Activated CD8-positive, alpha-beta T cell treated with anti-CD3 and anti-CD28 coated beads, Interleukin-2, amount 10 ng/mL, durations not matched to agents 7 days and 5 days (primary cell): Measurements from ENCODE around the gene SGCE. TPM values are rescaled to one million over a fixed set of nuclear protein-coding genes. Genes with fewer than 3 reads are reported as not detected.

Source experiments
- ATAC-seq: fragments of 150-1000 bp; cut with Tn5 transposase; one replicate; pipeline ENCODE4 v1.10.0; 2021; ENCODE audit warnings: moderate library complexity
- CTCF ChIA-PET: fragments of 350-600 bp; sonication (Branson Sonifier 250); formaldehyde crosslinking; loops from one replicate; lab custom pipeline; 2021; ENCODE audit warnings: antibody characterized with exemption; lab: Charles Lee
- POLR2A ChIA-PET: fragments of 350-600 bp; sonication (Branson Sonifier 250); formaldehyde crosslinking; loops from one replicate; lab custom pipeline; 2021; ENCODE audit warnings: antibody characterized with exemption; lab: Charles Lee
- DNase-seq: peaks from one replicate; pipeline ENCODE4 v3.0.0-alpha.2; 2020
- H3K27ac Mint-ChIP-seq: one replicate; pipeline ENCODE4 v1.8.0; 2021; ENCODE audit warnings: mild to moderate bottlenecking, mixed read lengths
- H3K27me3 Mint-ChIP-seq: one replicate; pipeline ENCODE4 v1.8.0; 2021; ENCODE audit warnings: low read depth, mixed read lengths
- H3K36me3 Mint-ChIP-seq: one replicate; pipeline ENCODE4 v1.8.0; 2021; ENCODE audit warnings: low read depth, mixed read lengths
- H3K4me1 Mint-ChIP-seq: one replicate; pipeline ENCODE4 v1.8.0; 2021; ENCODE audit warnings: low read depth, mixed read lengths
- H3K4me3 Mint-ChIP-seq: one replicate; pipeline ENCODE4 v1.8.0; 2021; ENCODE audit warnings: mild to moderate bottlenecking, mixed read lengths
- H3K9me3 Mint-ChIP-seq: one replicate; pipeline ENCODE4 v1.8.0; 2022; ENCODE audit warnings: mixed read lengths; ENCODE audit not compliant: insufficient read depth
- total RNA-seq, 2 experiments: library from RNA; stranded (reverse); gene quantifications; one replicate each; pipeline ENCODE4 v1.2.3, GENCODE V29; 2021

SGCE gene
- total RNA-seq, 2 experiments from 2014 or later: not detected

DNA sequence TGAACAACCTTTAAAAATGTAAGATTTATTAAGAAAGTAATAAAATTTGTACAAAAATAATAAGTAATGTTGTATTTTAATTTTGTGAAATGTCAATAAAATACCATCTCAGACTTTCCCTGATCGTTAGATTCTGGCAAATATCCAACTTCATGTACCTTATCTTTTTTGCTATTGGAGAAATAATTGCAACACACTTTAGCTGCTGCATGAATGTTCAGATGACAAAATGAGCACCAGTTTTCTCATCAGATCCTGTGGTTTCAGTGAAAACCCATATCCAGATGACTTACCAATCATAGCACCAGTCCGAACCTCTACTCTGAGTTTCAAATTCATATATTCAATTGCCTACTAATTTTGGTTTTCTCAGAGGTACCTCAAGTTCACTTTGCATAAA, 76.5 kb downstream of the SGCE start:
- Mint-ChIP-seq H3K36me3 (peaks cover 23% of the 10 kb centered on the region), H3K9me3 (peaks cover 15% of the 10 kb centered on the region), H3K4me3 (no peak overlapping the region), H3K27ac (no peak overlapping the region), H3K4me1 (no peaks in the 10 kb centered on the region), H3K27me3 (no peaks in the 10 kb centered on the region)
- ATAC-seq (no peak), DNase-seq (no peak)
- CTCF ChIA-PET: interaction anchor here (0.6 kb wide), 1 partner anchor 95 kb away, joined by 3 read pairs; no protein-coding TSS in a partner anchor
- POLR2A ChIA-PET: no interaction called here

DNA sequence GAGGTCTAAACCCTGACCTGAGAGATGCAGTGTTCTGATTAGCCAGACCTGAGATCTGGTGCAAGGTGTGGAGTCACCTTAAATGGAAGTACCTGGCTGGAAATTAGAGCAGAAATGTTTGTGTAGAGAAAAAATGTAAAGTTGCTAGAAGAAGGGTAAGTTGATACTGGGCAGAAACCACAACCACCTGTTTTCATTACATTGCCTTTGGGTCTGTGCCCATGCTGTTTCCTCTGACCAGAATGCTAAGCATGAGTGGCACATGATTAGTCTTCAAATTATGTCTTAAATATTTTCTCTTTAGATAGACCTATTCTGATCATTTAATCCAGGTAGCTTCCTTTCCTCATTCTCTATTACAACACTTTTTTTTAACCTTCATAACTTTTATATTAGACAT, 77.3 kb downstream of the SGCE start:
- Mint-ChIP-seq H3K27me3 (no peaks in the 10 kb centered on the region), H3K9me3 (peaks cover 24% of the 10 kb centered on the region), H3K4me1 (no peaks in the 10 kb centered on the region), H3K27ac (no peak overlapping the region), H3K36me3 (peaks cover 30% of the 10 kb centered on the region), H3K4me3 (no peak overlapping the region)
- CTCF ChIA-PET: no interaction called here
- DNase-seq (no peak), ATAC-seq (no peak)
- POLR2A ChIA-PET: no interaction called here

DNA sequence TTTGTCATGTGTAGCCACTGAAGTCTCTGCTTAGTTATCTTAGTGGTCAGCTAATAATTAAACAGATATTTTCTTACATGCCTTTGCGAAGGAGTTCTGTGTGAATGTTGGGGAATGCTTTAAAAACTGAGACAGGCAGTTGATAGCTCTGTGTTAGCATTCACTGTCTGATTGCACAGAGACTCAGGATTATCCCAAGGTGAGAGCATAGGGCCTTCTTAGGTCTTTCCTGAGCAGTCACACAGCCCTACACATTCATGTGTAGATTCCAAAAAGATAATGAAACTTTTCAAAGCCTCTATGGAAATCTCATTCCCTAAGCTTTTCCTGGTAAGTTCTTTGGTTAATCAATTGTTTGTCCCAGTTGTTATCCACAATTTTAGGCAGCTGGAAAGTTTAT, 78.6 kb downstream of the SGCE start:
- H3K4me3 Mint-ChIP-seq: no peak overlapping the region
- H3K36me3 Mint-ChIP-seq: peaks cover 30% of the 10 kb centered on the region
- H3K27ac Mint-ChIP-seq: no peak overlapping the region
- peaks cover 27% of the 10 kb centered on the region for H3K9me3 Mint-ChIP-seq
- no peaks in the 10 kb centered on the region for H3K4me1 Mint-ChIP-seq
- no peaks in the 10 kb centered on the region for H3K27me3 Mint-ChIP-seq
- no peak for DNase-seq
- ChIA-PET CTCF (no interaction called here), POLR2A (no interaction called here)
- ATAC-seq: no peak

DNA sequence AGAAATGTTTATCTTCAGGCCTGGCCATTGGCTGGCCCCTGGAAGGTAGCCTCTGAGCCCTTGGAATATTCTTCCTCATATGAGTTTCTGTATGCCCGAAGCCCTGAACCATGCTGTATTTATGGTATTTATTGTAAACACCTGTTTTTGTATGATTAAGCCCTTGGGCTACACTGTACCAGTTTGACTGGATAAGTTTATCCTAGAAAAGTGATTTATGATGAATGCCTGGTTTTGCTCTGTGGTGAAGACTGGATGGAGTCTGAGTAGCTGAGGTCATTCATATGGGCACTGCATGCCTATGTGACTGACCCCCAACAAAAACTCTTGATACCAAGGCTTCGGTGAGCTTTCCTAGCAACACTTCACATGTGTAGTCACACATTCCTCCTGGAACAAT, 79.6 kb downstream of the SGCE start:
- Mint-ChIP-seq H3K36me3 (peaks cover 30% of the 10 kb centered on the region), H3K9me3 (peaks cover 27% of the 10 kb centered on the region), H3K27ac (no peak overlapping the region), H3K27me3 (no peaks in the 10 kb centered on the region), H3K4me3 (no peak overlapping the region), H3K4me1 (no peaks in the 10 kb centered on the region)
- ChIA-PET CTCF (no interaction called here), POLR2A (no interaction called here)
- DNase-seq (no peak), ATAC-seq (no peak)

DNA sequence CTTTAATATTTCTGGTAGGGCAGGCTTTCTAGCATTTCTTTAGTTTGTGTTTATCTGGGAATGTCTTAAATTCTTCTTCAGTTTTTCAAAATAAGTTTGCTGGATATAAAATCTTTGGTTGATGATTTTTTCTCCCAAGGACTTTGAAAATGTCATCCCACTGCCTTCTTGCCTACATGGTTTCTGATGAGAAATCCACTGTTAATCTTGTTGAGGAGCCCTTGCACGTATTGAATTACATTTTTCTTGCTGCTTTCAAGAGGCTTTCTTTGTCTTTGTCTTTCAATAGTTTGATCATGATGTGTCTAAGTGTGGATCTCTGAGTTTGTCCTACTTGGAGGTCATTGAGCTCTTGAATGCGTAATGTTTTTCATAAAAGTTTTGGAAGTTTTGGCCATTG, 80.3 kb downstream of the SGCE start:
- Mint-ChIP-seq H3K27ac (no peak overlapping the region), H3K36me3 (peaks cover 32% of the 10 kb centered on the region), H3K27me3 (no peaks in the 10 kb centered on the region), H3K4me3 (no peak overlapping the region), H3K9me3 (peaks cover 27% of the 10 kb centered on the region), H3K4me1 (no peaks in the 10 kb centered on the region)
- DNase-seq: no peak
- ChIA-PET CTCF (no interaction called here), POLR2A (no interaction called here)
- ATAC-seq: no peak

DNA sequence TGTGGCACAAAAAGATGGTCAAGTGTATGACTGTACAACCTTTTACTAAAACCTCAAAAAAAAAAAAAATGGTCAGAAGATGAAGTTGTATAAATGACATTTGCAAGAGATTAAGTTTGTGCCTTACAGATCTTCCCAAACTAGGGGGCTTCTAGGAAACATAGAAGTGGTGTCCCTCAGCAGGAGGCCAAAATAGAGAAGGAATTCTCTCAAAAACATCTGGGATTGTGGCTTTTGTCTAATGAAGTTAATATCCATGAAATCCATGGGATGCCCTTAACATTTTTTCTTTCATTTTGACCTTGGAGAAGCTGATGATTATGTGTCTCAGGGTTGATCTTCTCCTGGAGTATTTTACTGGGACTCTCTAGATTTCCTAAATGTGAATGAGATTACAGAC, 84.1 kb downstream of the SGCE start:
- peaks cover 30% of the 10 kb centered on the region for H3K36me3 Mint-ChIP-seq
- H3K9me3 Mint-ChIP-seq: peaks cover 27% of the 10 kb centered on the region
- H3K27me3 Mint-ChIP-seq: no peaks in the 10 kb centered on the region
- H3K4me3 Mint-ChIP-seq: no peak overlapping the region
- POLR2A ChIA-PET: no interaction called here
- DNase-seq: no peak
- no peaks in the 10 kb centered on the region for H3K4me1 Mint-ChIP-seq
- no peak for ATAC-seq
- CTCF ChIA-PET: no interaction called here
- H3K27ac Mint-ChIP-seq: no peak overlapping the region

DNA sequence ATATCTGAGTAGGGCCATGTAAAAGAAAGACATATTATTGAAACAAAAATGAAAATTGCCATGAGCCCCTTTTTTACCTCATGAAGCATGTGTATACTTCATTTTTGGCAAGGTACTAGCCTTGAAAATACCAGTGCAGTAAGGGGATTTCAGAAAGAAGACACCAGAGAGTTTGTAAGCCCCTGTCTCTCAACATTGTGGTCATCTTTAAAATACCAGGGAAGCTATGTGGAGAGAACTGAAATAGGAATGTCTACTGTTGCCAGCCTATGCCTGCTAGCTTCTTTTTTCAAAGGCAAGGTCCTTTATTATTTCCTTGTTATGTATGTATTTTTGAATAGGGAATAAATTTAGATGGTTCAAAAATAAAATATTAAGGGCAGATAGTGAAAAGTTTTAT, 88.5 kb downstream of the SGCE start:
- Mint-ChIP-seq H3K4me1 (no peaks in the 10 kb centered on the region), H3K9me3 (no peaks in the 10 kb centered on the region), H3K27me3 (no peaks in the 10 kb centered on the region), H3K4me3 (no peak overlapping the region), H3K36me3 (peaks cover 6% of the 10 kb centered on the region), H3K27ac (no peak overlapping the region)
- no peak for DNase-seq
- no peak for ATAC-seq
- CTCF ChIA-PET: no interaction called here
- POLR2A ChIA-PET: no interaction called here

DNA sequence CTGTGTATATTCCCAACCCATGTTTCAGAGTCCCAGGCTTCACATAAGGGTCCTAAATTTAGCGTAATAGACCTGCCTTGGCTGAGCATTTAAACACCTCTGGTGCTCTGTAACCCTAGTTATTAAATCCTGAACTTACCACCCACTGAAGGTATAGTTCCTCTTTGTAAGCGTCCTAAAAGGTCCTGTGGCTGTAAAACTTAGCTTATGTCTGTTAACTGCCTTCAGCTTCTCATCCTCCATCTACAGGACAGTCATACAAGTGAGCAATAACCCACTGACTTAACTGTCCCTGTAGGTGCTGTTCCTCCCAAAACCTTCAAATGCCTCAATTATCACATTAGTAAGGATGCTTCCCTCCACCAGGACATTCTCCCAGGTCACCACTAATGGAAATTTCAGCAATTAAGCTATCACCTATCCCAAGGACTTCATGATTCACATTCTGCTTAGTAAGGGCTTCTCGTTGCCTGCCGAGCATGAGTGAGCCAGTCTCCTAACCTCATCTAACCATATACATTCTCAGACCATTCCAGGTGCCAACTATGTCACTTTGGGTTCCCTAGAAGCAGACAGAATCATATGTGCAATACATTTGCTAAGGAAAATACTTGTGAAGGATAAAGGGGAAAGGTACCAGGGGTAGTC, 90.6 kb downstream of the SGCE start:
- Mint-ChIP-seq H3K36me3 (peaks cover 4% of the 10 kb centered on the region), H3K4me1 (no peaks in the 10 kb centered on the region), H3K27ac (no peak overlapping the region), H3K9me3 (no peaks in the 10 kb centered on the region), H3K4me3 (no peak overlapping the region), H3K27me3 (no peaks in the 10 kb centered on the region)
- no peak for ATAC-seq
- POLR2A ChIA-PET: no interaction called here
- CTCF ChIA-PET: no interaction called here
- DNase-seq: no peak

DNA sequence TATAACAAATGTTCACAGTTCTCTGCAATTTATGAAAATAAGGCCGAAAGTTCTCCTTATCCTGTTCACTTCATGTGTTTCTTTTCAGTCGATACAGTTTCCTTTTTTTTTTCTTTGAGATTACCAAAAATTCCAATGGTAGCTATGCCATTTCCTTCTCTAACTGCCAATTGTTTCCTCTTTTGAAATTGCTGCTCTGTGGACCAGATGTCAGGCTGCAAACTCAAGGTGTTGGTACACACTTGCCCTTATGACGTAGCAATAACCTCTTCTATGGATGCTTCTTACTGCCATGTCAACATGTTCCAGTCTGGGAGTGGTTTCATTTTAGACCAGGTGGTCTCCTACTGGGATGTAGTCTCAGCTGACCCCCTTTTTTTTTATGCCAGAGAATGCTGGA, 93.4 kb downstream of the SGCE start:
- H3K27me3 Mint-ChIP-seq: no peaks in the 10 kb centered on the region
- ChIA-PET CTCF (no interaction called here), POLR2A (no interaction called here)

DNA sequence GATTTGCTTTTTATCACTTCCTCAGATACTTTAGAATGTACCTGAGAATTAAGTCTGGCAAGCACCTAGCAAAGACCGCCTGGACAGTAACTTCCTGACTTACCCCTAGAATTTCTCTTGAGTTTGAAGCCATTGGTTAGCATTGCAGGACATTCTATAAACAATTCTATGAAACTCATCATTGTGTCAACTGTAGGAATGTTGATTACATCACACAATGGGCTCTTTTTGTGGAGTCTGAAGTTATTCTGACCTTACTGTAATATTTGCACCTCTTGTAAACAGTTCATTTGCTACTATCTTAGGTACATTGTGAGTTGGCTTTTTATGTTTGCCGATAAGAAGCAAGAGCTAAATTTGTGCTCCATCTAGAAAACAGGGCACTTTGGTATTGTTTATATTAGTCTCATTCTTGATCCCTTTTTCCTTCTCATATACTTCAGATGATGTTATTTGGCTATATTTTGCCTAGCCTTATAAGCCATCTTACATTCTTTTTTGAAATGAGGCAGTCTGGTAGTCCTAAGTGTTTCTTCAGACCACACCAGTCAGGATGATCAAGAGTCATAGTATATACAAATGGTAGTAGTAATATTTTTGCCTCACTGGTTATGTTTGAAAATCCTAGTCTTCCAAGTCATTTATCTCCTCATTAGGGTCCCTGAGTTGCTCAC, 94.0 kb downstream of the SGCE start:
- ATAC-seq (no peak), DNase-seq (no peak)
- Mint-ChIP-seq H3K4me1 (no peaks in the 10 kb centered on the region), H3K36me3 (peaks cover 5% of the 10 kb centered on the region), H3K27ac (no peak overlapping the region), H3K4me3 (no peak overlapping the region), H3K9me3 (no peaks in the 10 kb centered on the region), H3K27me3 (no peaks in the 10 kb centered on the region)
- POLR2A ChIA-PET: no interaction called here
- CTCF ChIA-PET: no interaction called here

More for the DNA sequence above, 93.4 kb downstream of the SGCE start:
- no peak for ATAC-seq
- no peak overlapping the region for H3K4me3 Mint-ChIP-seq
- no peak for DNase-seq
- H3K9me3 Mint-ChIP-seq: no peaks in the 10 kb centered on the region
- no peak overlapping the region for H3K27ac Mint-ChIP-seq
- H3K36me3 Mint-ChIP-seq: peaks cover 5% of the 10 kb centered on the region
- H3K4me1 Mint-ChIP-seq: no peaks in the 10 kb centered on the region

DNA sequence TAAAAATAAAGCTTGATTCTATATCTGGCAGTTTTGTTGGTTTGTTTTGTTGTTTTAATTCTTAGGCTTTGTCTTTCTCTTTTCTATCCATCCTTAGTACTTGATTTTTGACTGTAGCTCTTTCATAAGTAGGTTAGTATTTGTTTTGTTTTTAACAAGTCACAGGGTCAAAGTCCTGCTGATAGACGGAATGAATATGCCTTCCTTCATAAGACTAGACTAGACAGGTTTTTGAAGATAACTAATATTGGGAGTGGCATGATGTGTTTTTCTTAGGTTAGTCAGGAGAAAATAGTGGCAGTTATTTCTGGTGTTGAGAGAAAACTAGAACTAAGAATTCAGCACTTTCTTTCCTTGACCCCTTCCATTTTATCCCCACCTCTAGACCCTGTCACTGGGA, 96.0 kb downstream of the SGCE start:
- Mint-ChIP-seq H3K9me3 (no peaks in the 10 kb centered on the region), H3K4me3 (no peak overlapping the region), H3K27ac (no peak overlapping the region), H3K36me3 (peaks cover 9% of the 10 kb centered on the region), H3K27me3 (no peaks in the 10 kb centered on the region), H3K4me1 (no peaks in the 10 kb centered on the region)
- no peak for DNase-seq
- no peak for ATAC-seq
- ChIA-PET CTCF (no interaction called here), POLR2A (no interaction called here)

DNA sequence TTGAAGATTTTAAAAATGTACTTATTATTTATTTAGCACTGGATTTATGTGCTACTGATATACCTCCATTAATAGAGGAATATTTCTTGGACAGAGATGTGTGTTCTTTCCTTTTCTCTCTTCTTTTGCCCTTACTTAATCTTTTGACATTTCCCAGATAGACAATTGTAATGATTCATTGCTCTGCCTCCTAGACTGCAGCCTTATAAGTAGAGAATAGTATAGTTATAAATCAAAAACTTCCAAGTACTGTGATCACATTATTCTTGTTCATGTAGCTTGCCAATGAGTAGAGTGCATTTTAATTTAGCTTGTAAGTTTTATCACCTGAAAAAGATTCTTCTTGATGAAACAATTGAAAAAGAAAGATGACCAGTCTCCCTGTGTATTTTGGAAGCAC, 98.7 kb downstream of the SGCE start:
- Mint-ChIP-seq H3K27ac (no peak overlapping the region), H3K4me3 (no peak overlapping the region), H3K9me3 (no peaks in the 10 kb centered on the region), H3K36me3 (peaks cover 13% of the 10 kb centered on the region), H3K27me3 (no peaks in the 10 kb centered on the region), H3K4me1 (no peaks in the 10 kb centered on the region)
- ATAC-seq: no peak
- no peak for DNase-seq
- CTCF ChIA-PET: no interaction called here
- POLR2A ChIA-PET: no interaction called here
